Left renal pelvis (tissue), 4 donors: ENCODE results near the gene FNDC3B. TPM values are rescaled to one million over a fixed set of nuclear protein-coding genes. Genes with fewer than 3 reads are reported as not detected.
A peak's percentile ranks its signal among the peaks of the same experiment; 100 is the strongest.

ENCODE experiments used
- DNase-seq, 4 donors: peaks; one replicate each; pipeline ENCODE4 v3.0.0-alpha.2; 2013; ENCODE audit warnings: low read depth in 4 of 4, low spot score in 3 of 4
- polyA plus RNA-seq, 4 donors: library from polyadenylated mRNA; unstranded; fragments of 120-200 nt; gene quantifications; one replicate each; pipeline ENCODE4 v1.2.1, GENCODE V29; 2013; ENCODE audit not compliant: insufficient read length in 4 of 4

Gene FNDC3B
- polyA plus RNA-seq, 4 donors, result 53.4 to 72.8 (median 68.4) TPM

GRCh38 chr3:172132159-172132586 is 92.8 kb downstream of the FNDC3B start:
- DNase-seq, result no peak

- no peak for DNase-seq
Observed at GRCh38 chr3:172132721-172133311, 93.4 kb downstream of the FNDC3B start.

GRCh38 chr3:172133838-172134237 is 94.5 kb downstream of the FNDC3B start:
- no peak for DNase-seq

GRCh38 chr3:172134352-172134751 is 95.0 kb downstream of the FNDC3B start:
- no peak for DNase-seq

- DNase-seq, result no peak
Observed at GRCh38 chr3:172135185-172135584, 95.8 kb downstream of the FNDC3B start.

GRCh38 chr3:172135820-172136219 is 96.4 kb downstream of the FNDC3B start:
- DNase-seq, result no peak

GRCh38 chr3:172136330-172136729 is 97.0 kb downstream of the FNDC3B start:
- DNase-seq, result no peak

GRCh38 chr3:172137287-172138192 is 98.2 kb downstream of the FNDC3B start:
- DNase-seq, result no peak

GRCh38 chr3:172138193-172138537 is 98.8 kb downstream of the FNDC3B start:
- DNase-seq, result no peak

GRCh38 chr3:172138792-172139507 is 99.6 kb downstream of the FNDC3B start:
- DNase-seq, result no peak

- no peak for DNase-seq
Observed at GRCh38 chr3:172139528-172140276, 100.3 kb downstream of the FNDC3B start.

- DNase-seq, result peak in 2 of 4 donors; percentile 50 to 56
Observed at GRCh38 chr3:172140499-172141391, 101.4 kb downstream of the FNDC3B start.

- DNase-seq, result no peak
Observed at GRCh38 chr3:172142051-172142863, 102.9 kb downstream of the FNDC3B start.

- DNase-seq, result no peak
Observed at GRCh38 chr3:172142864-172143451, 103.6 kb downstream of the FNDC3B start.

GRCh38 chr3:172143739-172144497 is 104.5 kb downstream of the FNDC3B start:
- no peak for DNase-seq

GRCh38 chr3:172144601-172145000 is 105.2 kb downstream of the FNDC3B start:
- no peak for DNase-seq

- DNase-seq, result no peak
Observed at GRCh38 chr3:172145031-172145686, 105.8 kb downstream of the FNDC3B start.
